ENCODE data around the gene LRP1-AS. TPM values are rescaled to one million over a fixed set of nuclear protein-coding genes. Genes with fewer than 3 reads are reported as not detected.
A peak's percentile ranks its signal among the peaks of the same experiment; 100 is the strongest.

Gene LRP1-AS
- total and polyA plus RNA-seq, 8 donors, result not detected

- H3K4me1 ChIP-seq, result peaks cover 26 to 57% (median 48%) of the 10 kb centered on the region in 4 donors
- TF ChIP-seq EP300 (IDR thresholded peaks at IDR 0.05) (no peak), CTCF (IDR thresholded peaks at IDR 0.05) (no peak), POLR2A (IDR thresholded peaks at IDR 0.05) (no peak), POLR2AphosphoS5 (IDR thresholded peaks at IDR 0.05) (peak in 1 of 3 donors; percentile 24)
- no peaks in the 10 kb centered on the region for H3K27me3 ChIP-seq
- no peaks in the 10 kb centered on the region for H3K9me3 ChIP-seq
- intact Hi-C loops (cut with DNase I; ENCODE audit: low total_unique reads), result loop anchor here (5.0 kb wide), 1 partner anchor 43 kb away; no protein-coding TSS in a partner anchor
- peak overlapping the region; percentile 97 to 100 (median 97) for H3K27ac ChIP-seq
- 2 to 3% (median 3%) methylated on average over 26 to 28 of the region's 28 CpGs for WGBS, 5 donors
- H3K36me3 ChIP-seq, result peaks cover 18 to 33% (median 28%) of the 10 kb centered on the region in 4 donors
- H3K4me3 ChIP-seq, result peak overlapping the region; percentile 68 to 85 (median 82)
- peak; percentile 68 to 85 for DNase-seq
These were observed 37.1 kb downstream of the LRP1-AS start for GRCh38 chr12:57110104-57111030.

- H3K9me3 ChIP-seq, result no peaks in the 10 kb centered on the region
- TF ChIP-seq POLR2AphosphoS5 (IDR thresholded peaks at IDR 0.05) (no peak), CTCF (IDR thresholded peaks at IDR 0.05) (no peak), POLR2A (IDR thresholded peaks at IDR 0.05) (no peak), EP300 (IDR thresholded peaks at IDR 0.05) (no peak)
- no peaks in the 10 kb centered on the region for H3K27me3 ChIP-seq
- DNase-seq, result no peak
- intact Hi-C loops (cut with DNase I; ENCODE audit: low total_unique reads), result loop anchor here (5.0 kb wide), 1 partner anchor 42 kb away; no protein-coding TSS in a partner anchor
- peak overlapping the region; percentile 68 to 85 (median 82) for H3K4me3 ChIP-seq
- H3K4me1 ChIP-seq, result peaks cover 26 to 60% (median 48%) of the 10 kb centered on the region in 4 donors
- peaks cover 27 to 42% (median 37%) of the 10 kb centered on the region in 4 donors for H3K36me3 ChIP-seq
- H3K27ac ChIP-seq, result peak overlapping the region; percentile 97 to 100 (median 97)
- WGBS, 5 donors, result 44 to 51% (median 49%) methylated on average over 7 of the region's 7 CpGs
These were observed 38.0 kb downstream of the LRP1-AS start for GRCh38 chr12:57109207-57110103.

- peak in 1 of 2 donors; percentile 21 for DNase-seq
- H3K4me1 ChIP-seq, result peaks cover 26 to 68% (median 46%) of the 10 kb centered on the region in 4 donors
- H3K4me3 ChIP-seq, result peak overlapping the region in 1 of 4 donors; percentile 14
- H3K36me3 ChIP-seq, result peaks cover 39 to 57% (median 52%) of the 10 kb centered on the region in 4 donors
- 69 to 75% (median 72%) methylated on average over 7 of the region's 7 CpGs for WGBS, 5 donors
- H3K27me3 ChIP-seq, result no peaks in the 10 kb centered on the region
- TF ChIP-seq EP300 (IDR thresholded peaks at IDR 0.05) (no peak), CTCF (IDR thresholded peaks at IDR 0.05) (no peak), POLR2A (IDR thresholded peaks at IDR 0.05) (no peak), POLR2AphosphoS5 (IDR thresholded peaks at IDR 0.05) (no peak)
- intact Hi-C loops (cut with DNase I; ENCODE audit: low total_unique reads), result no loop called here
- H3K9me3 ChIP-seq, result no peaks in the 10 kb centered on the region
- H3K27ac ChIP-seq, result peak overlapping the region in 2 of 5 donors; percentile 5 to 22
These were observed 39.8 kb downstream of the LRP1-AS start for GRCh38 chr12:57107456-57108155.

Measured in stomach (tissue), 9 donors.